ENCODE measurements around the gene HLF. TPM values are rescaled to one million over a fixed set of nuclear protein-coding genes. Genes with fewer than 3 reads are reported as not detected.

HLF gene
- total and polyA plus RNA-seq, 2 experiments from 2014 or later = 0.28 TPM; not detected in 1

DNA sequence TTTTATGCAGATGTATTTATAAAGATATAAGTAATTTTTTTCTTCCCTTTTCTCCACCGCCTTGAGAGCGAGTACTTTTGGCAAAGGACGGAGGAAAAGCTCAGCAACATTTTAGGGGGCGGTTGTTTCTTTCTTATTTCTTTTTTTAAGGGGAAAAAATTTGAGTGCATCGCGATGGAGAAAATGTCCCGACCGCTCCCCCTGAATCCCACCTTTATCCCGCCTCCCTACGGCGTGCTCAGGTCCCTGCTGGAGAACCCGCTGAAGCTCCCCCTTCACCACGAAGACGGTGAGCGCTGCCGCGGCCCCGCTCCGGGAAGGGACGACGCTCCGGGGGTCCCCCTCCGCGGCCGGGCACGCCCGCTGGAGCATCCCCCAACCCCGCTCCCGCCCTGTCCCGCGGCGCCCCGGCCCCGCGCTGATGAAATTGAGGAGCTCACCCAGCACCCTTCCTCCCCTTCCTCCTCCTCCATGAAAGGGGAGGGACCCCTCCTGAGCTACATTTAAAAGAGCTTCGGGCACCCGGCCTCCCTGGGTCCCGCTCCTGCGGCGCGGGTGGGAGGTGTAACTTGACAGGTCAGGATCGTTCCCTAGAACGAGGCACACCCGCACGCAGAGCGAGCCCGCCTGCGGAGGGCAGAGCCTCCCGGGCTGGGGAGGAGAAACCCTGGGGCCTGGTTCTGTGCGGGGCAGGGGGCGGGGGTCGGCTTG is 706 bp downstream of the HLF start:
- H3K36me3 Mint-ChIP-seq (ENCODE audit: low read depth) = no peaks in the 10 kb centered on the region
- peaks cover 70% of the 10 kb centered on the region for H3K27me3 ChIP-seq (ENCODE audit: insufficient read depth)
- peak; percentile 23 for DNase-seq (ENCODE audit: low spot score)

DNA sequence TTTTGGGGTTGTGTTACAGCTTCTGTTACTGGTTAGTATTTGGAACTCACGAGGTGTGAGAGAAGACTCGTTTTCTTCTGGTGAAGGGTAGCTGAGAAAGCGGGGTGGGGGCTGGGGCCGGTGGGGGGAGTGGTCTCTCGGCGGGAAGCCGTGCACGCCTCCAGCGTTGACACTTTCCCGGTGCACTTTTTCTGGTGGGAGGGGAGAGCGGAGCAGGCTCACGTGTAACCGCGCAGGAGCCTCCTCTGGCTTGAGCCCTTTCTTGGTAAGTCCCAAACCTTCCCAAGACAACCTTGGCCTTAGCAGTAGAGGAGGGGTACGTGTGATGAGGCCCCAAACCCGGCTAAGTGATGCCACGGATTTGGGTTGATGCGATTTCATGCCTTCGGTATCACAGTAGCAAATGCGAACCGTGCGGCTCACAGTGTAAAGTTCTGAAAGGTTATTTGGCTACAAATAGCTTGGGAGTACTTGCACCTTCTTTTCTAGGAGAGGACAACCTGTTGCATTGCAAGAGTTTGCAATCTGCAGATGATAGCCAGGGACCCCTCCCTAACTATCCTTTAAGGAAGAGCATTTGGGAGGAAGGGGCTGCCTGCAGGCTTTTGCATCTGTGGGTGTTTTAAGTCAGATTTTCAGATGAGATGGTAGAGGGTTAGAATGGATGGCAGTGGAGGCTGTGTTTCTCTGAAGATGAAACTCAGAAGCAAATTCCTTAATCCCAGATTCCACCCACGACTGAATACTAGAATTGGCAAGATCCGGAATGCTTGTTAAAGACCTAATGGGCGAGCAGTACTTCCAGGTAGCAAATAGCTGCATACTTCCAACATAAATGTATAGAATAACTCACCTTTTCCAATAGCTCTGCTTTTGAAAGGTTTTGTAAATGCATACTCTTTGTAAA is 1.5 kb downstream of the HLF start:
- Histone ChIP-seq H3K27me3 (ENCODE audit: insufficient read depth) (peaks cover 66% of the 10 kb centered on the region), H3K36me3 (ENCODE audit: insufficient read depth) (no peaks in the 10 kb centered on the region), H3K4me1 (ENCODE audit: insufficient read depth) (peaks cover 12% of the 10 kb centered on the region; the same call in 1 of the 2 replicates), H3K4me2 (peak overlapping the region; percentile 83), H3K79me2 (replicated peaks; ENCODE audit: insufficient read depth) (no peaks in the 10 kb centered on the region), H4K20me1 (replicated peaks; ENCODE audit: insufficient read depth) (no peaks in the 10 kb centered on the region), H3K4me3 (peak overlapping the region; percentile 67), H3K27ac (ENCODE audit: low read depth) (no peak overlapping the region), H3K9me2 (ENCODE audit: insufficient read depth) (no peaks in the 10 kb centered on the region), H3F3A (replicated peaks; ENCODE audit: low read depth) (0 out of 2 replicates have a peak, but pooled peaks cover 4% of the 10 kb centered on the region), H2AFZ (peak overlapping the region; percentile 91)
- Mint-ChIP-seq H3K27ac (no peak overlapping the region), H3K9me3 (no peaks in the 10 kb centered on the region), H3K4me3 (peak overlapping the region; percentile 69), H3K36me3 (ENCODE audit: low read depth) (no peaks in the 10 kb centered on the region), H3K27me3 (ENCODE audit: insufficient read depth, low read depth, poor library complexity) (peaks cover 43% of the 10 kb centered on the region), H3K4me1 (peaks cover 12% of the 10 kb centered on the region; the same call in 2 of the 3 replicates)
- TF ChIP-seq ZNF114 (CRISPR knock-in tag; IDR thresholded peaks at IDR 0.05) (no peak), JUNB (IDR thresholded peaks at IDR 0.05; ENCODE audit: unreplicated experiment) (no peak), ETS1 (IDR thresholded peaks at IDR 0.05) (no peak), EZH2phosphoT487 (IDR thresholded peaks at IDR 0.05; ENCODE audit: unreplicated experiment) (no peak)
- DNase-seq (ENCODE audit: low spot score) = peak; percentile 49
- peak; percentile 40 for ATAC-seq

More for the DNA sequence above, 706 bp downstream of the HLF start:
- Histone ChIP-seq H3K4me2 (peak overlapping the region; percentile 83), H3K4me1 (ENCODE audit: insufficient read depth) (peaks cover 12% of the 10 kb centered on the region; the same call in 1 of the 2 replicates), H3F3A (replicated peaks; ENCODE audit: low read depth) (0 out of 2 replicates have a peak, but pooled peaks cover 4% of the 10 kb centered on the region), H3K4me3 (peak overlapping the region; percentile 67), H4K20me1 (replicated peaks; ENCODE audit: insufficient read depth) (no peaks in the 10 kb centered on the region), H2AFZ (peak overlapping the region; percentile 91), H3K27ac (ENCODE audit: low read depth) (no peak overlapping the region), H3K9me2 (ENCODE audit: insufficient read depth) (no peaks in the 10 kb centered on the region), H3K36me3 (ENCODE audit: insufficient read depth) (no peaks in the 10 kb centered on the region), H3K79me2 (replicated peaks; ENCODE audit: insufficient read depth) (no peaks in the 10 kb centered on the region)
- Mint-ChIP-seq H3K4me1 (peaks cover 12% of the 10 kb centered on the region; the same call in 2 of the 3 replicates), H3K27ac (no peak overlapping the region), H3K27me3 (ENCODE audit: insufficient read depth, low read depth, poor library complexity) (peaks cover 41% of the 10 kb centered on the region), H3K4me3 (peak overlapping the region; percentile 69), H3K9me3 (peaks cover 3% of the 10 kb centered on the region; the same call in 1 of the 3 replicates)
- TF ChIP-seq POLR2AphosphoS5 (IDR thresholded peaks at IDR 0.05; ENCODE audit: low read depth) (no peak), STAT1 (IDR thresholded peaks at IDR 0.05; ENCODE audit: unreplicated experiment) (no peak), NANOG (IDR thresholded peaks at IDR 0.05; ENCODE audit: borderline replicate concordance) (no peak), ZNF114 (CRISPR knock-in tag; IDR thresholded peaks at IDR 0.05) (no peak)
- ATAC-seq = peak; percentile 40

Measured in GM23338 (cell line).